Vagina (tissue), 2 donors: Measurements from ENCODE around the gene SLC24A3. TPM values are rescaled to one million over a fixed set of nuclear protein-coding genes. Genes with fewer than 3 reads are reported as not detected.

Experiments
- DNase-seq, 2 donors: peaks; one replicate each; pipeline ENCODE4 v3.0.0-alpha.2; 2017; ENCODE audit errors: extremely low spot score in 2 of 2
- H3K27ac ChIP-seq: fragments of 200-600 bp; sonication (generic); one replicate; pipeline ENCODE4 v1.5.1; 2019
- H3K27me3 ChIP-seq: fragments of 200-600 bp; sonication (generic); one replicate; pipeline ENCODE4 v1.5.1; 2019
- H3K36me3 ChIP-seq, 2 donors: fragments of 200-600 bp; sonication (generic); one replicate each; pipeline ENCODE4 v1.5.1; 2017 to 2019
- H3K4me1 ChIP-seq: fragments of 200-600 bp; sonication (generic); one replicate; pipeline ENCODE4 v1.5.1; 2019
- H3K4me3 ChIP-seq, 2 donors: fragments of 200-600 bp; sonication (generic); 1 replicate in 1 of 2; 2 replicates in 1 of 2; pipeline ENCODE4 v1.5.1; 2016 to 2019
- H3K9me3 ChIP-seq: fragments of 200-600 bp; sonication (generic); one replicate; pipeline ENCODE4 v1.5.1; 2019
- CTCF ChIP-seq, 3 experiments: fragments of 450-650 bp in 2 of 3; fragments of 200-600 bp in 1 of 3; sonication (generic) in 1 of 3; IDR thresholded peaks; one replicate each; pipeline ENCODE4 v1.5.1; 2017 to 2019; ENCODE audit warnings: antibody characterized with exemption in 3 of 3, mild to moderate bottlenecking in 2 of 3, moderate library complexity in 2 of 3
- POLR2A ChIP-seq, 2 donors: fragments of 450-650 bp; IDR thresholded peaks; one replicate each; pipeline ENCODE4 v1.6.1; 2017; ENCODE audit warnings: antibody characterized with exemption in 2 of 2, mild to moderate bottlenecking in 2 of 2, moderate library complexity in 2 of 2
- POLR2AphosphoS5 ChIP-seq, 2 donors: sonication (generic); formaldehyde crosslinking; IDR thresholded peaks; one replicate each; pipeline ENCODE4 v1.9.0; 2017; ENCODE audit warnings: antibody characterized with exemption in 2 of 2, mild to moderate bottlenecking in 2 of 2, low read depth in 1 of 2; ENCODE audit not compliant: insufficient read depth in 1 of 2
- intact Hi-C: fragments of 100-400 bp; cut with DNase I; formaldehyde crosslinking; loops from one replicate; pipeline ENCODE4 v1.15.1; 2023
- total RNA-seq: library from RNA; depleted of rRNA; stranded (reverse); fragments of >200 nt; gene quantifications from one replicate; pipeline ENCODE4 v1.2.3, GENCODE V29; 2016

SLC24A3 gene
- total RNA-seq, 1 donor from 2014 or later: 12.3 TPM

GRCh38 chr20:19743640-19743995 lies 531.2 kb downstream of the SLC24A3 start:
- Histone ChIP-seq H3K27me3 (no peaks in the 10 kb centered on the region), H3K9me3 (no peaks in the 10 kb centered on the region), H3K36me3 (no peaks in the 10 kb centered on the region), H3K4me1 (peaks cover 5% of the 10 kb centered on the region), H3K4me3 (no peak overlapping the region), H3K27ac (no peak overlapping the region)
- intact Hi-C loops: no loop called here
- TF ChIP-seq CTCF (IDR thresholded peaks at IDR 0.05) (no peak), POLR2AphosphoS5 (IDR thresholded peaks at IDR 0.05; ENCODE audit: insufficient read depth in 1 of 2, low read depth in 1 of 2) (no peak), POLR2A (IDR thresholded peaks at IDR 0.05) (no peak)
- DNase-seq: no peak

DNA sequence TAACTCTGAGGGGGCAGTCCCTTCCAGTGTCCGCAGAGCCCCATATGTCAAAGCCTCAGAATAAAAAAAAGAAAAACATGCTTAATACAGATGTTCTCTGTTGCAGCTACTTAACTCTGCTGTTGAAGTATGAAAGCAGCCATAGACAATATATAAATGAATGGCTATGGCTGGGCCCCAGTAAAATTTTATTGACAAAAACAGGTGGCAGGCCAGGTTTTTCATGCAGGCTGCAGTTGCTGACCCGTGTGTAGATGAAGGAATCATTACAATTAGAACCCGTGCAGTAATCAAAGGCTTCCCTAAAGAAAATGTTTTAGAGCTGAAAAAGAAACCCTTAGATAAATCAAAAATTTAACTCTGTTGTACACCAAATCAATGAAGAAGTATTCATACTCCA lies 532.7 kb downstream of the SLC24A3 start:
- Histone ChIP-seq H3K4me3 (no peak overlapping the region), H3K27me3 (no peaks in the 10 kb centered on the region), H3K9me3 (no peaks in the 10 kb centered on the region), H3K27ac (no peak overlapping the region), H3K36me3 (no peaks in the 10 kb centered on the region), H3K4me1 (peaks cover 6% of the 10 kb centered on the region)
- TF ChIP-seq CTCF (IDR thresholded peaks at IDR 0.05): no peak
- no peak for TF ChIP-seq POLR2A (IDR thresholded peaks at IDR 0.05)
- TF ChIP-seq POLR2AphosphoS5 (IDR thresholded peaks at IDR 0.05; ENCODE audit: insufficient read depth in 1 of 2, low read depth in 1 of 2): no peak
- no peak for DNase-seq
- intact Hi-C loops: no loop called here

GRCh38 chr20:19745584-19745983 lies 533.1 kb downstream of the SLC24A3 start:
- Histone ChIP-seq H3K4me1 (peaks cover 9% of the 10 kb centered on the region), H3K9me3 (no peaks in the 10 kb centered on the region), H3K27me3 (no peaks in the 10 kb centered on the region), H3K4me3 (no peak overlapping the region), H3K36me3 (no peaks in the 10 kb centered on the region), H3K27ac (no peak overlapping the region)
- DNase-seq: no peak
- TF ChIP-seq POLR2A (IDR thresholded peaks at IDR 0.05) (no peak), POLR2AphosphoS5 (IDR thresholded peaks at IDR 0.05; ENCODE audit: insufficient read depth in 1 of 2, low read depth in 1 of 2) (no peak), CTCF (IDR thresholded peaks at IDR 0.05) (no peak)
- intact Hi-C loops: no loop called here

DNA sequence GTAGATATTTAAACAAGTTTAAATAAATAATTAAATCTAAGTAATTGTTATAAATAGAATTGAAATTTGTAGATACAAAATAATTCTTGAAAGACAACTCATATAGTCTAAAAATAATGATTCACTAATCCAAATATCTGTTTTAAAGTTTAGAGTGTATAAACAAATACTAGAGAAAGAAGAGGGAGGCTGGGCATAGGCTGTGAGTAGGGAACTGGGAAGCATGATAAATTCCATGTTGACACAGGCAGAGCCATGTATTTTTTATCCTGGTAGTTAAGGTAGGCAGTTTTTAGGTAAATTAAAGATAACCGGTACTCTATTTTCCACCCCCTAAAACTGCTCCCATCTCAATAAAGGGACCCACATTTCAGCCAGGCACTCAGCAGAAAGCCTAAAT lies 534.0 kb downstream of the SLC24A3 start:
- no peaks in the 10 kb centered on the region for H3K9me3 ChIP-seq
- intact Hi-C loops: no loop called here
- no peaks in the 10 kb centered on the region for H3K27me3 ChIP-seq
- TF ChIP-seq POLR2A (IDR thresholded peaks at IDR 0.05): no peak
- no peak for TF ChIP-seq POLR2AphosphoS5 (IDR thresholded peaks at IDR 0.05; ENCODE audit: insufficient read depth in 1 of 2, low read depth in 1 of 2)
- no peak for TF ChIP-seq CTCF (IDR thresholded peaks at IDR 0.05)
- DNase-seq: no peak
- no peak overlapping the region for H3K4me3 ChIP-seq
- H3K36me3 ChIP-seq: no peaks in the 10 kb centered on the region
- H3K27ac ChIP-seq: no peak overlapping the region
- peaks cover 18% of the 10 kb centered on the region for H3K4me1 ChIP-seq

DNA sequence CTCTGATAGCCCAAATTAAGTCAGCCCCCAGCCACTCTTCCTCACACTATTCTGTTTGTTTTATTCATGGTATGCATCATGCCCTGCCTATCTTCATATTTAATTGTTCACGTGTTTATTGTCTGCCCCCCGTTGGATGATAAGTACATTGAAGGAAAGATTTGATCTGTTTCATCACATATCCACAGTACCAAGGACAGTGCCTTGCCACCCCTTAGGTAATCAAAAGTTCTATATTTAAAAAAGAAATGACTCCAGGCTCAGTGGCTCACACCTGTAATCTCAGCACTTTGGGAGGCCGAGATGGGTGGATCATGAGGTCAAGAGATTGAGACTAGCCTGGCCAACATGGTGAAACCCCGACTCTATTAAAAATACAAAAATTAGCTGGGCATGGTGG lies 535.5 kb downstream of the SLC24A3 start:
- Histone ChIP-seq H3K4me3 (no peak overlapping the region), H3K4me1 (peaks cover 18% of the 10 kb centered on the region), H3K36me3 (no peaks in the 10 kb centered on the region), H3K27ac (no peak overlapping the region), H3K27me3 (no peaks in the 10 kb centered on the region), H3K9me3 (no peaks in the 10 kb centered on the region)
- no peak for DNase-seq
- TF ChIP-seq POLR2AphosphoS5 (IDR thresholded peaks at IDR 0.05; ENCODE audit: insufficient read depth in 1 of 2, low read depth in 1 of 2): no peak
- no peak for TF ChIP-seq CTCF (IDR thresholded peaks at IDR 0.05)
- TF ChIP-seq POLR2A (IDR thresholded peaks at IDR 0.05): no peak
- intact Hi-C loops: no loop called here
